ENCODE results near the gene RRP1.
A peak's percentile ranks its signal among the peaks of the same experiment; 100 is the strongest.

The RRP1 gene

DNA sequence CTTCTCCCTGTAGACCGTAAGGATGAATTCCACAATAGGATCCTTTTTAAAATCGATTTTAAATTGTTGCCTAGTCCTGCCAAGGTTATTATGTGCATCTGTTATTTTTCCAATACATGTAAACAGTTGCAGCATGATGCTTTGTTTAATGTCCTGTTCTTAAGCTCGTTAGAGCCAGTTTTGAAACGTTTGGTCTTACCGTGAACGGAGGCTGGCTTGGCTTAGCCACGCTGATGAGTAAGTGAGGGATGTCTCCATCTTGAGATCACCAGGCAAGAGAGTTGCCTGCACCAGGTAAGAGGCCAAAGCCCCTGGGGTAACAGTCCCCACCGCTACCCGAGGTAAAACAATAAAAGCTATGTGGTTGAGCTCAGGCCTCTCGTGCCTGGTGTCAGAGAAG is 30.6 kb upstream of the RRP1 start:
- no peak for DNase-seq

DNA sequence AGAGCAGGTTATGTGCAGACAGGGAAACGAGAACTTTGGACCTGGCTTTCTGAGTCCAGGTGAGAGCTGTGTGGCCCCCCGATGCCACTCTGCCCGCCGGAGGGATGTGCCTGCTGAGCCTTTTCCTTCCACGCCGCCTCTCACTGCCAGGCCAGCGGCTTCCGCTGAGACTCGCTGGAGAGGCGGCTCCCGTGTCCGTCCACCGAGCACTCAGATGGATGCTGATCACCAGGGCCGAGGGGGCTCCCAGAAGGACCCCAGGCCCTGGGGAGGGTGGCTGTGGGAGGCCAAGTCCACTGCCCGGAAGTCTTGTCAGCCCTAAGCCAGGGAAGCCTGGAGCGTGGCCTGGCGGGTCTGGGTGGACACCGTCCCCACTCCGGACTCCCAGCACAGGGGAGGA is 29.7 kb upstream of the RRP1 start:
- DNase-seq = no peak

GRCh38 chr21:43760391-43760958 is 28.9 kb upstream of the RRP1 start:
- DNase-seq = no peak

GRCh38 chr21:43761886-43762285 is 27.5 kb upstream of the RRP1 start:
- no peak for DNase-seq

DNA sequence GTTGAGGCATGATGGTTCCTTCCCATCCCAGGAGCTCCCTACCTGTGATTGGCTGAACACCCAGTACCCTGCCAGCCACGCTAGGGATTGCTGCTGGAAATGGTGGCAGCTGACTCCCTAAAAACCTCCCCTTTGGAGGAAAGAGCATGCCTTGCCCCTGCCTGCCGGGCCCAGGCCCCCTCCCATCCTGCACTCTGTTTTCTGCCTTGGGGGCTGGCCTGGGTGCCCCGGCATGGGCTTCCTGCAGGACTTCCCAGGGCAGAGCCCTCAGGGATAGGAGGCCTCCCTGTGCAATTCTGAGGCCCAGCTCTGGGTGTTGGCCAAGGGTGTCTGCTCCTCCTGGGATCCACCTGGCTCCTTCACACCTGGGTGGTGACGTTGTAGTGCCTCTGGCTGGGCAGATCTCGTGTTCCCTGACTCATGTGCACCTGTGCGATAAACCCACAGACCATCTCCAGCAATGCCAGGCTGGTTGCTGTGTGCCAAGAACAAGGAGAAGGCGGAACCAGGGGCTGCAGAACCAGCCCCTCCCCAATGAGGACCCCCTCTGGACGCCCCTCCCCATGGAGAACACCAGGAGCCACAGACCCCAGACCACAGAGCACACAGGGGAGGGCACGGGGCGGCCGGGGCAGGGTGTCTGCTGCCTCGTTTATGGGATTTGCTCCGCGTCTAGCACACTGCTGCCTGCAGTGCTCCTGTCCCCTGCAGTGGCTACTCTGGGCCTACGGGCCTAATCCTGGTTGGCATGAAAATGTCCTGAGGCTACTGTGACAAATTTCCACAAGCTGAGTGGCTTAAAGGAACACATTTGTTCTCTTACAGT is 26.9 kb upstream of the RRP1 start:
- DNase-seq = no peak

DNA sequence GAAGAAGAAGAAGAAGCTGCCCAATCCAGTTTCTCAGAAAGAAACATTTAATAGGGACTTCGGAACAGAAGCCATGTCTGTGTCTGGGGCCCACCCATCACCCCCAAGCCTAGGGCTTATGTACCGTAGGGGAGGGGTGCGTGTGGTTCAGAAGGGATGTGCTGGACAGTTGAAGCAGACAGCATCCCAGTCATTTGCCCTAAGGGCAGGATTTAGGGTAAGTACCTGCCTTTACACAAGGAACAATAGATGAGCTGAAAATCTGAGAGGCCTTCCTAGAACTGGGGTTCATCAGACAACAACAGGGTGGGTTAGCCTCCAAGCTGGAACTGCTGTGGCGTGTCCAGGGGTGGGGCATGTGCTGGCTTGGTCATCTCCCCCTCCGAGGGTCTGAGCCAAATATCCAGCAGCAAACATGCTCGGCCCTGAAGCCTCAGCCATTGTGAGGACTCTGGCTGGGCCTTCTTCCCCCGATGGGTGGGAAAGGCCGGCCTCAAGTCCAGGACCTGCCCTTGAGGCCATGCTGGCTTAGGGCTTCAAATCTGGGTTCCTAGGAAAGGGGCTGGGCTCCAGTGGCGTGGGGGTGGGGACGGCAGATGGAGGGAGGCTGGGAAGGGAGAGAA is 25.4 kb upstream of the RRP1 start:
- no peak for DNase-seq

- DNase-seq = no peak
Measured at GRCh38 chr21:43764576-43765495, 24.5 kb upstream of the RRP1 start.

GRCh38 chr21:43766734-43767497 is 22.5 kb upstream of the RRP1 start:
- no peak for DNase-seq

- DNase-seq = no peak
Measured at GRCh38 chr21:43767498-43767983, 21.8 kb upstream of the RRP1 start.

GRCh38 chr21:43767984-43768867 is 21.2 kb upstream of the RRP1 start:
- DNase-seq = no peak

DNA sequence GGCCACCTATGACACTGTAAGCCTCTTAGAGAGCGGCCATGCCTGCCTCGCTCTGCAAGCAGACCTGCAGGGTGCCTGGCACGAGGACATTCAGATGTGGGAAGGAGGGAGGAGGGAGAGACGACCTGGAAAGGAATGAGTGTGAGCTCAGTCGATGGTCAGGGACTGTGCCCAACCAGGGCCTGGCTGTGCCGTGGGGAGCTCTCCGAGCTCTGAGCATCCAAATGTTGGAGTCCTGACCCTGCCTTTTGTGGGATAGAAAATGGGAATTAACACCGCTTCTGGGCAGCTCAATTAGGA is 20.6 kb upstream of the RRP1 start:
- no peak for DNase-seq

- no peak for DNase-seq
Measured at GRCh38 chr21:43769325-43769958, 19.9 kb upstream of the RRP1 start.

GRCh38 chr21:43770066-43770655 is 19.2 kb upstream of the RRP1 start:
- DNase-seq = no peak

- DNase-seq = no peak
Measured at GRCh38 chr21:43771199-43771675, 18.1 kb upstream of the RRP1 start.

DNA sequence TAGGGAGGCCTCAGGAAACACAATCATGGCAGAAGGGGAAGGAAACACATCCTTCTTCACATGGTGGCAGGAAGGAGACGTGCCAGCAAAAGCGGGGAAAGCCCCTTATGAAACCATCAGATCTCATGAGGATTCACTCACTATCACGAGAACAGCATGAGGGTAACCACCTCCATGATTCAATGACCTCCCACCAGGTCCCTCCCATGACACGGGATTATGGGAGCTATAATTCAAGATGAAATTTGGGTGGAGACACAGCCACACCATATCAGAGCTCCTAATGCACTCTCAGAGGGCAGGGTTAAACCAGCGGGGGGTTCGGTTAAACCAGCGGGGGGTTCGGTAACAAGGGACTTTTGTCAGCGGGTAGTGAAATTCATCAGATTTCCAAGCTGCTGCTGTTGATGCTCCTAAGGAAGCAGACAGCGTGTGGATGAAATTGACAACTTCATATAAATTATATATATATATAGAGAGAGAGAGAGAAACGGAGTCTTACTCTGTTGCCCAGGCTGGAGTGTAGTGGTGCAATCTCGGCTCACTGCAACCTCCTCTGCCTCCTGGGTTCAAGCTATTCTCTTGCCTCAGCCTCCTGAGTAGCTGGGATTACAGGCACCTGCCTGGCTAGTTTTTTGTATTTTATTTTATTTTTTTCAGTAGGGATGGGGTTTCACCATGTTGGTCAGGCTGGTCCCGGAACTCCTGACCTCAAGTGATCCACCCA is 17.5 kb upstream of the RRP1 start:
- DNase-seq = no peak

DNA sequence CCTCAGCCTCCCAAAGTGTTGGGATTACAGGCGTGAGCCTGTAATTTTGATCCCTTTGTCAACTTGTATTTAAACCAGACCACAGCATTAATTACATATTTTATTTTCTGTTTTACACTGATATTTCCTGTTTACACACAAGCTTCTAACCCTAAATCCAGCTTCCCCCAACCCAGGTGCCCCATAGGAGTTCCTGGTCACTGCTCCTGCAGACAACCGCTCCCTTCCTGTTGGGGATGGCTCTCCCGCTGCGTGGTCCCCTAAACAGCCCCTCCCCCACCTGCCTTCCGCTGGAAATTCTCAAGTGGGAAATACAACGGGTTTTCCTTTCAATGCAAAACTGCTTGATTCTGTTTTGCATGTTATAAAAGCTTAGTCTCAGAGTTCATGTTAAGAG is 17.0 kb upstream of the RRP1 start:
- no peak for DNase-seq

DNA sequence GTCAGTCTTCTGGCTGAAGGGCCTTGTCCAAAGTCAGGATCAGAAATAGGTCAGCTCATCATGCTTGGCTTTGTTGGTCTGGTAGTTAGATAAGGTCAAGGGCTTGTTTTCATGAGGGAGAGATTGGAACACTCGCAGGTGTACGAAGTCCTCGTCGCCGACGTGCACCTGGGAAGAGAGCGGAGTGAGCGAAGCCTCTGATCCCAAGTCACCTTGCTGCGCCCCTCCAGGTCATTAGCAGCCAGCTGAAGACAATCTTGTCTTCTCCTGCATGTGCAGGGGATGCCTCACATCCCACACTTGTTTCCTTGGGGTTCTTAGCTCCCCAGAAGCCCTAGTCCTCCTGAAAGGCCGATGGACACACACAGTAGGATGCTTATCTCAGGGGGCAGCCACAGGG is 15.2 kb upstream of the RRP1 start:
- DNase-seq = no peak

GRCh38 chr21:43775190-43775589 is 14.2 kb upstream of the RRP1 start:
- no peak for DNase-seq

DNA sequence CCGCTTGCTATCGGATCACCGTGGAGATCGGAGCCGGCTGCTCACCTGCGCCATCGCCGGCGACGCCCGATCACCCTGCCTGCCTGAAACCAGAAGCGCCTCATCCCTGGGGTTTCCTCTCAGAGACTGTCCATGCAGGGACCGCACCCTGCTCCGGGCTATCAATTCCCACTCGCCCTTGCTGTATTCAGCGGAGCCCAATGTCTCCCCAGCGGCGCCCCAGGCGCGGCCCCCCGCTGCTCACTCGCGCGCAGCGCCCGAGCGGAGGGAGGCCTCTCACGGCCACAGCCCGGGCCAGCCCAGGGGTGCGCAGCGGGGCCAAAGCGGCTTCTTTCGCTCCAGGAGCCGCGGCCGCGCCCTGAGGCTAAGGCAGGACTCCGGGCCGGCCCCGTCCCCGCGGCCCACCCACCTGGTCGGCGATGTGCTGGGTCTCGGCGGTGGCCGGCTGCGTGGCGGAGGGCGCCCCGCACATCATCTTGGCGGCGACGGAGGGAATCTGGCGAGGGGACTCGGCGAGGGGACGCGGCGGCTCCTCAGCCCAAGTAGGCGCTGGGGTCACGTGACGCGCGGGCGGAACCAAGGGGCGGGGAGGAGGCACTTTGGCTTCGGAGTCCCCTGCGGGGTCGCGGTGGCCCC is 13.5 kb upstream of the RRP1 start, which contains the start of gene CSTB:
Gene CSTB, minus strand, starts transcription at position 514 of the 636 bp plus-strand sequence. Its CDS starts 39 bp downstream, at position 475.
- peak; percentile 68 for DNase-seq
